RWPE1 (cell line): ENCODE results near the gene TAS2R20.
A peak's percentile ranks its signal among the peaks of the same experiment; 100 is the strongest.

Source experiments
- CTCF ChIA-PET: fragments of 350-600 bp; sonication (Branson Sonifier 250); formaldehyde crosslinking; extraction: SDS; loops from one replicate; lab custom pipeline; 2021; lab: Yijun Ruan, JAX
- POLR2A ChIA-PET: fragments of 400-600 bp; formaldehyde crosslinking; extraction: SDS; loops from one replicate; lab custom pipeline; 2020; ENCODE audit warnings: antibody characterized with exemption; ENCODE audit not compliant: low non-redundant PET; lab: Yijun Ruan, JAX
- DNase-seq: peaks from one replicate; pipeline ENCODE4 v3.0.0; 2012; ENCODE audit warnings: low spot score
- H3K27ac ChIP-seq: fragments of 450-650 bp; 2 replicates; pipeline ENCODE4 v1.5.1; 2017
- TF ChIP-seq, protein P1 (sequence below): fragments of 450-650 bp; conservative IDR thresholded peaks from 2 replicates; pipeline ENCODE4 v1.5.1; 2017; ENCODE audit warnings: low read depth, mild to moderate bottlenecking

The TAS2R20 gene

DNA sequence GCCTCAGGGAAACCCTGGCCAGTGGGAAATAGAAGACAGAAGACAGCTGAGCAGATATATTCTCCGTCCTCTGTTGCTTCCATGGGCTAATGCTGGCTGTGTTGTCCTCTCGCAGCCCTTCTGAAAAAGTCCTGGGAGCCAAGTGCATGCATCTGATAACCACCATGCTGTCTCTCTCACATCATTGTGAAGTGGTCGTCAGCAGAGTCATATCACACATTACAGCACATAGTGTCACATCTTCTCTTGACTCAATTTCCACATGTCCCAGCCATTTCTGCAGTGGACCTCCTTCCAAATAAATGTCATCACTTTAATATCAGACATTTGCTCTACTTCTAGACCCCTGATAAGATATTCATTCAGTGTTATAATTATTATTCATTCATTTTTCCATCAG lies 3.8 kb downstream of the TAS2R20 start:
- ChIA-PET CTCF (no interaction called here), POLR2A (no interaction called here)
- H3K27ac ChIP-seq: no peak overlapping the region
- TF ChIP-seq, protein P1, sequence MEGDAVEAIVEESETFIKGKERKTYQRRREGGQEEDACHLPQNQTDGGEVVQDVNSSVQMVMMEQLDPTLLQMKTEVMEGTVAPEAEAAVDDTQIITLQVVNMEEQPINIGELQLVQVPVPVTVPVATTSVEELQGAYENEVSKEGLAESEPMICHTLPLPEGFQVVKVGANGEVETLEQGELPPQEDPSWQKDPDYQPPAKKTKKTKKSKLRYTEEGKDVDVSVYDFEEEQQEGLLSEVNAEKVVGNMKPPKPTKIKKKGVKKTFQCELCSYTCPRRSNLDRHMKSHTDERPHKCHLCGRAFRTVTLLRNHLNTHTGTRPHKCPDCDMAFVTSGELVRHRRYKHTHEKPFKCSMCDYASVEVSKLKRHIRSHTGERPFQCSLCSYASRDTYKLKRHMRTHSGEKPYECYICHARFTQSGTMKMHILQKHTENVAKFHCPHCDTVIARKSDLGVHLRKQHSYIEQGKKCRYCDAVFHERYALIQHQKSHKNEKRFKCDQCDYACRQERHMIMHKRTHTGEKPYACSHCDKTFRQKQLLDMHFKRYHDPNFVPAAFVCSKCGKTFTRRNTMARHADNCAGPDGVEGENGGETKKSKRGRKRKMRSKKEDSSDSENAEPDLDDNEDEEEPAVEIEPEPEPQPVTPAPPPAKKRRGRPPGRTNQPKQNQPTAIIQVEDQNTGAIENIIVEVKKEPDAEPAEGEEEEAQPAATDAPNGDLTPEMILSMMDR: no peak
- DNase-seq: no peak

DNA sequence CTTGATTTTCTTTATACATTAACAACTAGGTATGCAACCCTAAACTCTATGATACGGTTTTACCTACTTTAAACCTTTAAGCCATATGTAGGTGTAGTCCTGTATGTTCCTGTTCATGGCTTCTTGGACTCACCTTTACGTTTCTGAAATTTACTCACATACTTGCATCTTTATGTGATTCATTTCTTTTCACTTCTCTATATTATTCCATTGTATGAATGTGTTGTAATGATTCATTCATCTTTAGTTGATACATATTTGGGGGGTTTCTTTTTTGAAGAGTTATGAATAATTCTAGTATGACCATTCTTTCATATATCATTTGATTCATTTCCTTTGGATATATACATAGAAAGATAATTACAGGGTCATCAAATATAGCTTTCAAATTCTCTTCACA lies 9.0 kb downstream of the TAS2R20 start:
- TF ChIP-seq, protein P1: no peak
- ChIA-PET CTCF (interaction anchor here (0.6 to 0.7 kb wide), 3 partner anchors 118 to 874 kb away, joined by 3 read pairs; no protein-coding TSS in a partner anchor), POLR2A (no interaction called here)
- no peak overlapping the region for H3K27ac ChIP-seq
- no peak for DNase-seq

DNA sequence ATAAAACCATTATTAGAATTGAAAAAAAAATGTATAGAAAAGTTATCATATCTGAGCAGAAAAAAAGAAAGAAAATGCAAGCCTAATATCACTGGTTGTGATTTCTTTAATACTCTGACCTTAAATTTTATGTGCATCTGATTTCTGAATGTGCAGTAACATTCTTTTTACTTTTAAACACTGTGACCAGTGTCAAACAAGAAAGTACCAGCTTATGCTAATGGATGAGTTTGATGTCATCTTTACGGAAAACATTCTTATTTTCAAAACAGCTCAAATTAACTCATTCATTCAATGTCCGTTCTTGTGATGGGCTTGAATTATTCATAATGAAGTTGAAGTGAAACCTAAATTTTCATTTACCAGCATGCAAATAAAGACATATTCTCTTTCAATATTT lies 11.3 kb downstream of the TAS2R20 start, which contains the start of gene TAS2R50:
TAS2R50 (minus strand) TSS at position 101 of the 400 bp plus-strand sequence; CDS start at position 49, 52 bp downstream.
- ChIA-PET POLR2A (no interaction called here), CTCF (no interaction called here)

DNA sequence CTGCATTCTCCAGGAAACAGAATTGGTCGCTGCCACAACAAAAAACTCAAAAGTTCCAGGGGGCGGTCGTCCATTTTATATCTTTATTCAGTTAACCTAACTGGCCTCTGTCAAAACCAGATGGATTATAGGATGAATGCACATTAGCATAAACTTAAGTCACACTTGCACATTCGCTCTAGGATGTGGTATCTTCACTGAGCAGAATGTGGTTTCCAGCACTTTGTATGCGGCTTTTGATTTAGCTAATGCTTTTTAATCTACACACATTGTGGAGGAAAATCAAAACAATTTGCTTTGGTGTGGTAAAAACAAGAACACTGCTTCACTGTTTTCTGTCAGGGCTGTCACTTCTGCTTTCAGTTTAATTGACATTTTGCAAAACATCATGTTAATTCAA lies 15.9 kb downstream of the TAS2R20 start:
- POLR2A ChIA-PET: no interaction called here
- TF ChIP-seq, protein P1: no peak
- no peak for DNase-seq
- no peak overlapping the region for H3K27ac ChIP-seq
- CTCF ChIA-PET: interaction anchor here (0.6 to 0.7 kb wide), 2 partner anchors 13 to 1718 kb away, joined by 4 to 6 read pairs; no protein-coding TSS in a partner anchor

More for the DNA sequence above, 11.3 kb downstream of the TAS2R20 start, which contains the start of gene TAS2R50:
- TF ChIP-seq, protein P1: no peak
- no peak for DNase-seq
- H3K27ac ChIP-seq: no peak within 1 kb of the TSS

DNA sequence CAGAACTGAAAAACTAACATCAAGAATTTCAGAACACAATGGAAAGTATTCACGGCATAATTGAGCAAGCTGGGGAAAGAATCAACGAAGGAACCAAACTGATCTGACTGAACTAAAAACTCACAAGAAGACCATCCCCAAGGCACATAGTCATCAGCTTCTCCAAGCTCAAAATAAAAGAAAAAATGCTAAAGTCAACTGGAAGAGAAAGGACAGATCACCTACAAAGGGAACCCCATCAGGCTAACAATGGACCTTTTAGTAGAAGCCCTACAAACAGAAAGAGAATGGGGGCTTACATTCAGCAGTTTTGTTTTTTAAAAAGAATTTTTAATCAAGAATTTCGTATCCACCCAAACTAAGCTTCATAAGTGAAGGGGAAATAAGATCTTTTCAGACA lies 23.1 kb downstream of the TAS2R20 start:
- ChIA-PET CTCF (no interaction called here), POLR2A (no interaction called here)
- no peak overlapping the region for H3K27ac ChIP-seq
- no peak for DNase-seq
- TF ChIP-seq, protein P1: no peak

DNA sequence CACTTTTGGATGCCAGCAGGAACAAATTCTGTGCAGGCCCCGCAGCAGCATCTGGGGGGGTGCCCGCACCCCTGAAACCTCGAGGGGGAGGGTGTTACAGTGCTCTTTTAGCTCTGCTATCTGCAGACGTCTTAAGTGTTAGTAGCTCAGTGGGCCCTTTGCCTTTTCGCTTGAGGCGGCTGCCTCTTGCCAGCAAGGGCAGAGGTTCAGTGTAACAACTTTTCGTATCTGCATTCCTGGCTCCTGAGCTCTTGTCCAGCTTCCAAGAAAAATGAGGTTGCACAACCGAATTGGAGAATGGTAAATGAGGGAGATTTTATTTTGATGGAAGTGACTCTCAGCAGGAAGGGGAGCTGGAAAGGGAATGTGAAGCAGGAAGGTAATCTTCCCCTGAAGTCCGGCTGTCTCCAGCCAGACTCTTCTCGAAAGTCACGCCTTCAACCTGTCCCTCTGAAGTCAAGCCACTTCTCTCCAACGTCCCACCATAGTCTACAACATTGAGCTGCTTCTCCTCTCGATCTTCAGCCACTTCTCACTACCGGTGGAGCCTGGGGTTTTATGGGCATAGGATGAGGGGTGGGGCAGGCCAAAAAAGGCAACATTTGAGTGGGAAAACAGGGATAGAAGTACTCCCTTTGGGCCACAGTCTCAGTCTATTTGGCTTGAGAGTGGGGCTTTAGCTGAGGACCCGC lies 29.2 kb downstream of the TAS2R20 start:
- peak overlapping the region; percentile 44 for H3K27ac ChIP-seq
- POLR2A ChIA-PET: no interaction called here
- TF ChIP-seq, protein P1: no peak
- DNase-seq: no peak
- CTCF ChIA-PET: interaction anchor here (0.6 kb wide), 1 partner anchor 19 kb away, joined by 3 read pairs; no protein-coding TSS in a partner anchor
